ENCODE results near the gene AUTS2.

AUTS2 gene

GRCh38 chr7:69723663-69724062 lies 125.4 kb downstream of the AUTS2 start:
- DNase-seq (ENCODE audit: low spot score): no peak

GRCh38 chr7:69728304-69728703 lies 130.0 kb downstream of the AUTS2 start:
- no peak for DNase-seq (ENCODE audit: low spot score)

- DNase-seq (ENCODE audit: low spot score): no peak
Measured at GRCh38 chr7:69732203-69732602, 133.9 kb downstream of the AUTS2 start.

GRCh38 chr7:69735582-69735981 lies 137.3 kb downstream of the AUTS2 start:
- DNase-seq (ENCODE audit: low spot score): no peak

- no peak for DNase-seq (ENCODE audit: low spot score)
Measured at GRCh38 chr7:69736126-69736810, 138.0 kb downstream of the AUTS2 start.

GRCh38 chr7:69738396-69738951 lies 140.2 kb downstream of the AUTS2 start:
- no peak for DNase-seq (ENCODE audit: low spot score)

GRCh38 chr7:69739190-69739589 lies 140.9 kb downstream of the AUTS2 start:
- no peak for DNase-seq (ENCODE audit: low spot score)

GRCh38 chr7:69739931-69740431 lies 141.7 kb downstream of the AUTS2 start:
- DNase-seq (ENCODE audit: low spot score): no peak

GRCh38 chr7:69742237-69742636 lies 144.0 kb downstream of the AUTS2 start:
- DNase-seq (ENCODE audit: low spot score): no peak

GRCh38 chr7:69743436-69743835 lies 145.2 kb downstream of the AUTS2 start:
- no peak for DNase-seq (ENCODE audit: low spot score)

- no peak for DNase-seq (ENCODE audit: low spot score)
Measured at GRCh38 chr7:69744026-69744425, 145.8 kb downstream of the AUTS2 start.

GRCh38 chr7:69746383-69746782 lies 148.1 kb downstream of the AUTS2 start:
- DNase-seq (ENCODE audit: low spot score): no peak

GRCh38 chr7:69747144-69747543 lies 148.9 kb downstream of the AUTS2 start:
- no peak for DNase-seq (ENCODE audit: low spot score)

- DNase-seq (ENCODE audit: low spot score): no peak
Measured at GRCh38 chr7:69748530-69748929, 150.3 kb downstream of the AUTS2 start.

GRCh38 chr7:69749372-69749979 lies 151.2 kb downstream of the AUTS2 start:
- DNase-seq (ENCODE audit: low spot score): no peak

- no peak for DNase-seq (ENCODE audit: low spot score)
Measured at GRCh38 chr7:69749994-69750393, 151.7 kb downstream of the AUTS2 start.

GRCh38 chr7:69751026-69751425 lies 152.8 kb downstream of the AUTS2 start:
- no peak for DNase-seq (ENCODE audit: low spot score)

- DNase-seq (ENCODE audit: low spot score): no peak
Measured at GRCh38 chr7:69753981-69754380, 155.7 kb downstream of the AUTS2 start.

- DNase-seq (ENCODE audit: low spot score): no peak
Measured at GRCh38 chr7:69754476-69754875, 156.2 kb downstream of the AUTS2 start.

GRCh38 chr7:69756235-69756634 lies 158.0 kb downstream of the AUTS2 start:
- no peak for DNase-seq (ENCODE audit: low spot score)

GRCh38 chr7:69757528-69757927 lies 159.3 kb downstream of the AUTS2 start:
- DNase-seq (ENCODE audit: low spot score): no peak

GRCh38 chr7:69757981-69758430 lies 159.7 kb downstream of the AUTS2 start:
- no peak for DNase-seq (ENCODE audit: low spot score)

- DNase-seq (ENCODE audit: low spot score): no peak
Measured at GRCh38 chr7:69759373-69759772, 161.1 kb downstream of the AUTS2 start.
